NCI-H187 (cell line): ENCODE results near the gene SEMA5A.

ENCODE experiments used
- DNase-seq, 2 experiments: peaks; one replicate each; lab custom pipeline; 2025; lab: John Stamatoyannopoulos, UW

The SEMA5A gene

GRCh38 chr5:9058666-9059065 is 487.2 kb downstream of the SEMA5A start:
- no peak for DNase-seq

DNA sequence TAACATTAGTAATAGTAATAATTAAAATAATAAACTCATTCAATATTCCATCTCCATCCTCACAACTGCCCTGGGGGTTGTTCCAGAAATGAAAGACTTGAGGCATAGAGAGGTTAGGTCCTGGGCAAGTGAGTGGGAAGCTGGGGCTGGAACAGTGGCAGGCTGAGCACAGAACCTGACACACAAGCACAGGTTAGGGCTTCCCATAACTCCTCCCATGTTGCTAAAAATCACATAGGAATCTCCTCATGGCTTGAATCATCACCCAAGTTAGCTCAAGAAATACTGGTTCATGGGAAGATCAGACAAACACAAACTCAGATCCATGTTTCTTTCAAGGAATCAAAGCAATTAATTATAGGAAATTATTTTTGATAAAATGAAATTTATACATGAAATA is 487.7 kb downstream of the SEMA5A start:
- no peak for DNase-seq

- no peak for DNase-seq
Observed at GRCh38 chr5:9057406-9058000, 488.4 kb downstream of the SEMA5A start.

- no peak for DNase-seq
Observed at GRCh38 chr5:9056046-9056445, 489.8 kb downstream of the SEMA5A start.

- no peak for DNase-seq
Observed at GRCh38 chr5:9054821-9055589, 490.9 kb downstream of the SEMA5A start.

DNA sequence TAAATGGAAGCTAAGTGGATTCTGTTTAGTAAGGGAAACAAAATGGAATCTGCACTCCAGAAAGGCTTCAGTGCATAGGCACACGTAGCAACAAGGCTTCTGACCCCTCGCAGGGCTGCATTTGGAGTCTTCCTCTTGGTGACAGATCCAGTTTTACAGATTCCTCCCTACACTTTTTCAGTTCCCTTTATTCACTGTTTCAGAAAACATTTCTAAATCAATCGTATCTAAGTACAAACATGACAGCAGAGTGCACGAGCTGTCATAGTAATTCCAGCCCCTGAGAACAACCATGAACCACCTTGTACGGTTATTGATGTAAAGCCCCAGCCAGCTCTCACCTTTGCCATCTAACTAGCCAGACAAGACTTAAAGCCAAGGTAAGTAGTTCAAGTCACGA is 491.6 kb downstream of the SEMA5A start:
- no peak for DNase-seq

- no peak for DNase-seq
Observed at GRCh38 chr5:9052421-9052820, 493.5 kb downstream of the SEMA5A start.

DNA sequence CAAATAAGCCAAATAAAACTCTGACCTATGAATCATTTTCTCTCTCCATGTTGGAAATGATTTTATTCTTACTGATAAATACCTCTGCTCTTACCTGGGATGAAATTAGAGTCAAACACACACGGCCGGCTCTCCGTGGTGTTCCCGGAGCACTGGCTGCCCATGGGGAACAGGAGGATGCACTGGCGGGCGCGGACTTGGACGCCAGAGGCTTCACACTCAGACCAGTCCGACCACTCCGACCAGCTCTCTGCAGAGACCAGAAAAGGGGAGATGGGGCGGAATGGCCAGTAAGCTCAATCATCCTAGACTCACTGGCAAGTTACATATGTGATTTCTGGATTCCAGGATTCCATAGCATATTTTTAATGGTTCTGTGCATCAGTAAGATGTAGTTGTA is 494.1 kb downstream of the SEMA5A start:
- DNase-seq: no peak

DNA sequence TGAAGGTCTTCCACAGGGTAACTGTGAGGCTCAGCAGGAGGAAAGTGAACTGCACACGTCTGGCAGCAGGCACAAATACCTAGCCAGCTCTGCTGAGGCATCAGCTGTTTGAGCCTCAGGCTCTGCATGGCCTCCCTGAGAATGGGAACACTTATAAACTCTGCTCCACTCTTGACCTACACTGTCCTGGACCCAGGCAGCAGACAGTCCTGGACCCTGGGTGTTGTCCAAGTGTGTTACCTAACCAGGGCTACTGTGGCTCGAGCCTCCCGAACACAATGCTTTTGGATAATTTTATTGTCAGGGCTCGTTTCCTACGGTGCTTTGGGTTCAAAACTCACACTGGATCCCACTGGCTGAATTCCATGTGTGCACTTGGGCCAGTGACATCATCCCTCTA is 497.9 kb downstream of the SEMA5A start:
- no peak for DNase-seq

GRCh38 chr5:9046756-9047481 is 499.0 kb downstream of the SEMA5A start:
- DNase-seq: no peak

DNA sequence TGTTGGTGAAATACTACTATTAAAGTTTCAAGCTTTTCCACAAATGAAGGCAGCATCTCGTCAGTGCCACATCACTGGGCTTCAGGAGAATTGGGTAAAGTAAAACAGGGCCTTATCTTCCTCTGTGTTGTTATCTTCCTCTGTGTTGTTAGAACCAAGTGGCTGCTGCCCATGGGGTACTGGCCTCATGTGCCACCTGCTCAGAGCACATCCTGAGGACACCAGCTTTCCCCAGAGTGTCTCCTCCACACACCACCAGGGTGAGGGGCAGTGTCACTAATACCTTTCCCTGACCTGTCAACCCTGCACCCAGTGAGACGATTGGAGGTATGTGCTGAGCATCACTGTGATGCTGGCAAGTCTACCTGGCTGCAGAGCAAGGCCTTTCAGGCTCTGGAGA is 499.9 kb downstream of the SEMA5A start:
- no peak for DNase-seq

- no peak for DNase-seq
Observed at GRCh38 chr5:9042241-9042640, 503.6 kb downstream of the SEMA5A start.

- DNase-seq: no peak
Observed at GRCh38 chr5:9040475-9040874, 505.4 kb downstream of the SEMA5A start.

DNA sequence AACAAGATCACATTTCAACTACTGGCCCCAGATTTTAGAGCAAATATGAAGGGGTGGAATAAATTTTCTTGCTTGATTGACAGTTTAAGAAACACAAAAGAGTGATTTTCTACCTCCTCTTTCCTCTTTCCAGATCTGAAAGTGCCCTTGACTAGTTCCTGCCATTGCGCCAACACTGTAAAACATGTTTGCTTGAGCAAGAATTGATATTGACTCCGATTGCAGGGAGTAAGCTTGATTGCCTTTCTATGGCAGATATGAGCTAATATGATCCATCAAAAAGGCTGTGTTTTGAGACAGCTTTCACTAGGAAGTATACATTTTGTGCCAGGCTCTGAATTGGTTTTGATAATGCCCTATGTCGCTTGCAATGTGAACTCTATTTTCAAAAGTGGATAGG is 508.8 kb downstream of the SEMA5A start:
- no peak for DNase-seq

DNA sequence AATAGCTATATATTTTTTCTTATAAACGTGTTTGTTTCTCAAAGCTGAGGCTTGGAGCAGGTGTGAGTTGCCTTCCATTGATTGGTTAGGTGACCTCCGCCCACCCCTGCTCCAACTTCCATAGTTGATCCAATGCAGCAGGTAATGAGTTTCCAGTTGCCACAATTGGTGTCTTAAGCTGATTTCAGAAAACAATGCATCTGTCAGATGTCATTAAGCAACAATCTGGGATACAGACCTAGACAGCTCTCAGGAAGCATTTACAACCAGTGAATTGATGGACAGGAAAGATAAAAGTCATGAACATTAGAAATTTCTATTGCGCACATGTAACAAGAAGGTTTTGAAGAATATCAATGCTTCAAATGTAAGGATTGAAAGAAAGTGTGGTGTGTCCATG is 510.5 kb downstream of the SEMA5A start:
- no peak for DNase-seq

DNA sequence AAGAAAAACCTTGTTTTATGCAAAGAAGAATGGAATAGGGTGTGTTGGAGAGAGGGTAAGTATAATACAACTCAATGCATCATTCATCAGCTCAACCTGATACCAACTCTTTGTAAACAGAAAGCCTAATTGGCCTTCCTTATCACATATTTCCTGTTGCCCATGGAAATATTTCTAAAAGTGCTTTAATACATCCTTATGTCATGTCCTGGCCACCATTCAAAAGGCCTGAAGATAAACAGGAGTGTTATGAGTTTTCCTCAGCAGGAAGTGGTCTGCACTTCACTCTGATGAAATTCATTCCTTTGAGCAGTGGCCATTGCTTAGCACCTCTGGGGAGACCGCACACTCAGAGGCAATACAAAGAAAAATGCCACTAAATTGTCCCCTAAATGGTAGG is 511.2 kb downstream of the SEMA5A start:
- DNase-seq: no peak

DNA sequence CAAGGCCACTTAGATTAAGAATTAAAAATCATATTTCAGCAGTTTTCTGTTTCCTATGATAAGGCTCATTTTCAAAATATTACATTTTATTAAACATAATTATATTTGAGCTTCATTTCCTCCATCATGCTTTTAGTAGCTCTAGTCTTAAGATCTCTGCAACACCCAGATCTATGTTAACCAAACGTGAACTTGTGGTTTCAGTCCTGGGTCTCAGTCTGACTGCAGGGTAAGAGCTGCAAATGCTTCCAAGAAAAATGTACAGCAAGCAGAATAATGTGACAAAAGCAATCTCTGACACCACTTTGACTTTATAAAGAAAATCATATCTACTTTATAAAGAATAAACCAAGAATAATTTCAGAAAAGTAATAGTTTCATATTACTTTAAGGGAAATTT is 512.4 kb downstream of the SEMA5A start:
- DNase-seq: no peak

DNA sequence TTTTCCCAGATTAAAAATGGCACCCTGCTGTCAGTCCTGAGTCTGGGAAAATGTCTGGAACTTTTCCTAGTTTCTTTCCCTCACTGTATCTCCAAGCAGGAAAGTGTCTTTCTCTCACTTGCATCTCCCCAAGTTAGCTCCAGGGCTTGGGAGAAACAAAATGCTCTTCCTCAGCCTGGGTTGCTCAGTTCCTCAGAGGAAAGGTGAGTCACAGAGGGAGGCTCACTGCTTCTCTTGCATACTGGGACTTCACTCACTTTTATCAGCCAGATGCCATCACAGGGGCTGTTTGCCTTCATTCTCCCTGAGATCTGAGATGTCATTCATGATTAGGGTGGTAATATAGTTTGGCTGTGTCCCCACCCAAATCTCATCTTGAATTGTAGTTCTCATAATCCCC is 519.9 kb downstream of the SEMA5A start:
- DNase-seq: no peak

DNA sequence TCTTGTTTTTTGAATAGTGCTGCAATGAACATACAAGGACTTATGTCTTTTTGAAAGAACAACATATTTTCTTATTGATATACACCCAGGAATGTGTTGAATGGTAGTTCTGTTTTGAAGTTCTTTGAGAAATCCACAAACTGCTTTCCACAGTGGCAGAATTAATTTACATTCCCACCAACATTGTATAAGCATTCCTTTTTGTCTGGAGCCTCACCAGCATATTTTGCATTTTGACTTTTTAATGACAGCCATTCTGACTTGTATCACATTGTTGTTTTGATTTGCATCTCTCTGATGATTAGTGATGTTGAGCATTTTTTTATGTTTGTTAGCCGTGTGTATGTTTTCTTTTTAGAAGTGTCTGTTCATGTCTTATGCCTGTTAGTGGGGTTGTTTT is 524.9 kb downstream of the SEMA5A start:
- DNase-seq: no peak

DNA sequence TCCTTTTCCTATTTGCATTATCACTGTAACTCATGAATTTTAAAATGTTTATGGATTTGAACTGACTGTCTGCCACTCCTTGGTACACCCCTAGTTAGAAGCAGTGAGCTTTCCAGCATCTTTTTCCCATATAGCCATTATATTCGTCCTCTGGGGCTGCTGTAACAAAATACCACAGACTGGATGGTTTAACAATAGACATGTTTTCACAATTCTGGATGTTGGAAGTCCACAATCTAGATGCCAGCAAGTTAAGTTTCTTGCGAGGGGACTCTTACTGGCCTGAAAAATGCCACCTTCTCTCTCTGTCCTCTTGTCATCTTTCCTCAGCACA is 530.0 kb downstream of the SEMA5A start:
- no peak for DNase-seq

DNA sequence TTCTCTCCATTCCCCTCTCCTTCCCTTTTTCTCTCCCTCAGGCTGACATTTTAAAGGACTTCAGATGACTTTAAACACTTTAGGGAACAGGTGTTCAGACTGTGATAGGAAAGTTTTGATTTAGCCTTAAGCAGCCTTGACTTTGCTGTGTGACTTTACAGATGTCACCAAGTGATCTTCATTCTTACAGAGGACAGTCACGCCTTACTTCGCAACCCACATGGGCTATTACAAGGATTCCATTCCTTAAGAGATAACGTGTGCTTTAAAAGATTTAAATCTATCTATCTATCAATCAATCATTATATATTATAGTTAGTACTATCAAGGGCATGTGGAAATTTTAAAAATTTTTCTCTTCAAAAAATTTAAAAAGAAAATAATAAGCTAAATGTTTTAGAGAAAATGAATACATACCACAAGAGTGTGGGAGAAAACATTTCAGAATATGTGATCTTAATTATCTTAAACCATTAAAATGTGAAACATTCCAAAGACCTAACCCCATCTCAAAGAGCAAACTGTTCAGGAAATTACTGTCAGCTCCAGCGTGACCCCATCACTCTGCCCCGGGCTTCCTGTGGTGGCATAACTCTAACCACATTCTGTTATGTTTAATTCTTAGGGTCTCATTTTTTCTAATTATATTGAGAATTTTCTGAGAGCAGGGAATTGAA is 530.5 kb downstream of the SEMA5A start:
- DNase-seq: no peak

DNA sequence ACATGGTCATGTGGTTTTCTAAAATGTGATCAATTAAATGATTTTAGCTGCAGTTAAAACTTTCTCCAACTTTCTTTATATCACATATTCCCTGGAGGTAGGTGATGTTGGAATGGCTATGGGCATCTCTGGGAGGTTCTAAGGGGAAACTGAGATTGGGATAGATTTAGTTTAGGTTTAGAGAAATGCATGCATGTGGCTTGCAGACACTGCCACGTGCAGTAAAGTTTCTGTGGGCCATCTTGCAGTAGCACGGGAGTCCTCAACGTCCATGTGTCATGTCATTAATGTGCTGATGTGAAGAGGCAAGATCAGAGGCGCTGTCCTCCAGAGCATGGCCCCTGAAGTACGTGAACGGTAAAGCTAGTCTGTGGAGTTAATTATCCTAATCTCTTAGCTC is 532.7 kb downstream of the SEMA5A start:
- no peak for DNase-seq
